Right lobe of liver (tissue), 6 donors: ENCODE data around the gene TOM1. TPM values are rescaled to one million over a fixed set of nuclear protein-coding genes. Genes with fewer than 3 reads are reported as not detected.

Source experiments
- ATAC-seq, 4 donors: fragments of 200-7000 bp; cut with Tn5 transposase; one replicate each; pipeline ENCODE4 v1.9.1; 2020; ENCODE audit warnings: mild to moderate bottlenecking in 4 of 4, moderate library complexity in 4 of 4
- DNase-seq, 3 donors: peaks; one replicate each; pipeline ENCODE4 v3.0.0-alpha.2; 2020
- H3K27ac ChIP-seq, 3 donors: fragments of 200-600 bp; one replicate each; pipeline ENCODE4 v1.8.0; 2022
- H3K27me3 ChIP-seq, 2 donors: fragments of 200-600 bp; one replicate each; pipeline ENCODE4 v1.8.0; 2022
- H3K36me3 ChIP-seq, 4 donors: fragments of 200-600 bp; sonication (generic) in 1 of 4; one replicate each; pipeline versions ENCODE4 v1.5.1 to v1.8.0; 2017 to 2022; ENCODE audit warnings: control low read depth in 1 of 4
- H3K4me1 ChIP-seq, 4 donors: fragments of 200-600 bp; sonication (generic) in 1 of 4; one replicate each; pipeline versions ENCODE4 v1.5.1 to v1.8.0; 2017 to 2022; ENCODE audit warnings: control low read depth in 1 of 4
- H3K4me3 ChIP-seq, 3 donors: fragments of 200-600 bp; one replicate each; pipeline ENCODE4 v1.8.0; 2022
- H3K9me3 ChIP-seq, 4 donors: fragments of 200-600 bp; sonication (generic) in 1 of 4; one replicate each; pipeline versions ENCODE4 v1.5.1 to v1.8.0; 2017 to 2022; ENCODE audit warnings: control low read depth in 1 of 4
- CTCF ChIP-seq, 4 donors: fragments of 200-600 bp in 3 of 4; fragments of 450-650 bp in 1 of 4; IDR thresholded peaks; one replicate each; pipeline versions ENCODE4 v1.5.1 to v1.8.0; 2016 to 2022; ENCODE audit warnings: antibody characterized with exemption in 4 of 4, mild to moderate bottlenecking in 2 of 4
- POLR2A ChIP-seq: fragments of 450-650 bp; IDR thresholded peaks from one replicate; pipeline ENCODE4 v1.6.1; 2017; ENCODE audit warnings: antibody characterized with exemption, mild to moderate bottlenecking
- WGBS: methylation state at CpG from one replicate; pipeline ENCODE4 v1.1.6; 2018; ENCODE audit warnings: low coverage, low lambda C conversion rate; ENCODE audit not compliant: insufficient coverage; ENCODE audit errors: missing lambda C conversion rate; 5-methylcytosine and 5-hydroxymethylcytosine counted together
- intact Hi-C, 2 donors: fragments of 100-400 bp; cut with DNase I; formaldehyde crosslinking; loops; one replicate each; pipeline versions ENCODE4 v1.11.2 to v1.14.1; 2022
- total RNA-seq, 6 experiments: library from RNA; depleted of rRNA in 2 of 6; stranded (reverse); fragments of >200 nt in 2 of 6; fragmentation: NEBNext Ultra II Directional in 3 of 6; extraction: Animal tissue kit (Norgen Biotek cat#: 25700) in 3 of 6; gene quantifications; one replicate each; pipeline versions ENCODE4 v1.1.0 to v1.2.4, GENCODE V29; 2016 to 2023
- donor health status: DM: no; HTN: yes; CAD: no.
- donor health status: DM: no; HTN: no; CAD: no.
- donor health status: DM: no; HTN: no; CAD: no.
- donor health status: DM: no; HTN: yes; CAD: no.
- donor health status: DM: no; HTN: yes; CAD: no.

The TOM1 gene
- total RNA-seq, 6 experiments from 2014 or later = 45.0 to 124 (median 54.0) TPM

- Histone ChIP-seq H3K4me3 (peak overlapping the region; percentile 67 to 99 (median 98)), H3K36me3 (no peaks in the 10 kb centered on the region), H3K9me3 (no peaks in the 10 kb centered on the region), H3K27ac (peak overlapping the region; percentile 92 to 99 (median 99)), H3K4me1 (peaks cover 0 to 25% (median 9%) of the 10 kb centered on the region in 4 donors), H3K27me3 (no peaks in the 10 kb centered on the region)
- DNase-seq (peak; percentile 71 to 85 (median 80)), ATAC-seq (peak; percentile 3 to 54 (median 31))
- WGBS = 19% methylated on average over 15 of the region's 17 CpGs
- TF ChIP-seq CTCF (IDR thresholded peaks at IDR 0.05) (no peak), POLR2A (peak; percentile 44)
- intact Hi-C loops = no loop called here
These were observed 1.7 kb downstream of the TOM1 start for GRCh38 chr22:35301372-35301874.

GRCh38 chr22:35303029-35303624, 3.4 kb downstream of the TOM1 start:
- ATAC-seq = no peak
- no peak for DNase-seq
- Histone ChIP-seq H3K27me3 (no peaks in the 10 kb centered on the region), H3K4me1 (peaks cover 0 to 25% (median 10%) of the 10 kb centered on the region in 4 donors), H3K27ac (no peak overlapping the region), H3K36me3 (no peaks in the 10 kb centered on the region), H3K9me3 (no peaks in the 10 kb centered on the region), H3K4me3 (no peak overlapping the region)
- WGBS = 70% methylated on average over 4 of the region's 5 CpGs
- intact Hi-C loops = no loop called here
- TF ChIP-seq CTCF (IDR thresholded peaks at IDR 0.05) (no peak), POLR2A (no peak)

GRCh38 chr22:35305525-35306070, 5.9 kb downstream of the TOM1 start:
- WGBS = 81% methylated on average over 6 of the region's 8 CpGs
- DNase-seq = no peak
- Histone ChIP-seq H3K4me3 (no peak overlapping the region), H3K36me3 (no peaks in the 10 kb centered on the region), H3K9me3 (no peaks in the 10 kb centered on the region), H3K27me3 (no peaks in the 10 kb centered on the region), H3K4me1 (peaks cover 0 to 28% (median 14%) of the 10 kb centered on the region in 4 donors), H3K27ac (no peak overlapping the region)
- TF ChIP-seq POLR2A = no peak
- TF ChIP-seq CTCF (IDR thresholded peaks at IDR 0.05) = no peak
- ATAC-seq = no peak
- intact Hi-C loops = no loop called here

GRCh38 chr22:35306350-35306967, 6.8 kb downstream of the TOM1 start:
- peak overlapping the region in 1 of 3 donors; percentile 6 for H3K27ac ChIP-seq
- ATAC-seq (peak in 1 of 4 donors; percentile 4), DNase-seq (no peak)
- H3K4me3 ChIP-seq = no peak overlapping the region
- H3K9me3 ChIP-seq = no peaks in the 10 kb centered on the region
- no peak for TF ChIP-seq POLR2A
- intact Hi-C loops = no loop called here
- no peaks in the 10 kb centered on the region for H3K36me3 ChIP-seq
- peaks cover 0 to 37% (median 15%) of the 10 kb centered on the region in 4 donors for H3K4me1 ChIP-seq
- WGBS = 26% methylated on average over 3 of the region's 4 CpGs
- H3K27me3 ChIP-seq = no peaks in the 10 kb centered on the region

- H3K27me3 ChIP-seq = no peaks in the 10 kb centered on the region
- WGBS = 79% methylated on average over 4 of the region's 9 CpGs
- DNase-seq = no peak
- no peak overlapping the region for H3K4me3 ChIP-seq
- H3K27ac ChIP-seq = no peak overlapping the region
- TF ChIP-seq POLR2A (no peak), CTCF (IDR thresholded peaks at IDR 0.05) (no peak)
- H3K4me1 ChIP-seq = peaks cover 0 to 39% (median 16%) of the 10 kb centered on the region in 4 donors
- intact Hi-C loops = no loop called here
- no peak for ATAC-seq
- H3K36me3 ChIP-seq = no peaks in the 10 kb centered on the region
- H3K9me3 ChIP-seq = no peaks in the 10 kb centered on the region
These were observed 7.7 kb downstream of the TOM1 start for GRCh38 chr22:35307372-35307771.
